GM12878 (cell line): ENCODE data around the gene CREB5. TPM values are rescaled to one million over a fixed set of nuclear protein-coding genes. Genes with fewer than 3 reads are reported as not detected.
A peak's percentile ranks its signal among the peaks of the same experiment; 100 is the strongest.

Experiments
- CBFB ChIP-seq: IDR thresholded peaks from 2 replicates; pipeline ENCODE4 v1.6.1; 2016; ENCODE audit warnings: antibody characterized with exemption, low read depth
- EP300 ChIP-seq, 2 experiments: fragments of 150-350 bp in 1 of 2; IDR thresholded peaks; 2 replicates each; pipeline ENCODE4 v1.6.1; 2011 to 2012; ENCODE audit warnings: low read depth in 2 of 2, low read length in 2 of 2, borderline replicate concordance in 1 of 2, improper control_type of control experiment in 1 of 2, inconsistent platforms in 1 of 2; ENCODE audit not compliant: control insufficient read depth in 1 of 2
- IRF4 ChIP-seq: IDR thresholded peaks from 2 replicates; pipeline ENCODE4 v1.6.1; 2011; ENCODE audit warnings: low read depth, low read length
- NFIC ChIP-seq: IDR thresholded peaks from 2 replicates; pipeline ENCODE4 v1.6.1; 2012; ENCODE audit warnings: low read depth, mild to moderate bottlenecking, inconsistent platforms, low read length, moderate library complexity
- RAD51 ChIP-seq: fragments of 450-650 bp; IDR thresholded peaks from 2 replicates; pipeline ENCODE4 v1.6.1; 2016; ENCODE audit warnings: moderate library complexity, mild to moderate bottlenecking, inconsistent platforms
- SIN3A ChIP-seq: IDR thresholded peaks from 2 replicates; pipeline ENCODE4 v1.6.1; 2012; ENCODE audit warnings: low read depth, low read length, improper control_type of control experiment
- SP1 ChIP-seq: IDR thresholded peaks from one replicate; pipeline ENCODE4 v1.6.1; 2011; ENCODE audit warnings: low read depth, low read length
- TCF7 ChIP-seq: IDR thresholded peaks from 2 replicates; pipeline ENCODE4 v1.6.1; 2014; ENCODE audit warnings: antibody characterized with exemption, borderline replicate concordance
- ZBED1 ChIP-seq: IDR thresholded peaks from 2 replicates; pipeline ENCODE4 v1.6.1; 2016; ENCODE audit warnings: borderline replicate concordance
- ZNF274 ChIP-seq: IDR thresholded peaks from one replicate; pipeline ENCODE4 v1.8.0; 2011; ENCODE audit not compliant: insufficient read length, insufficient read depth
- ZNF384 ChIP-seq: IDR thresholded peaks from 2 replicates; pipeline ENCODE4 v1.6.1; 2012; ENCODE audit warnings: low read depth, mild to moderate bottlenecking, low read length, improper control_type of control experiment, borderline replicate concordance
- polyA plus RNA-seq, 11 experiments: library from polyadenylated mRNA; depleted of rRNA in 4 of 11; unstranded in 6 of 11; stranded (reverse) in 5 of 11; fragments of >200 nt; fragmentation: Nextera tagmentation in 4 of 11; fragmentation: Illumina TruSeq in 1 of 11; extraction: Ambion mirVana in 4 of 11; extraction: Trizol in 1 of 11; gene quantifications; 1 replicate in 1 of 11; 2 replicates in 10 of 11; pipeline versions ENCODE4 v1.2.1 to v1.2.3, GENCODE V29; 2011 to 2016; ENCODE audit warnings: inconsistent platforms in 2 of 11, missing spikeins in 2 of 11, low read depth in 1 of 11
- total RNA-seq, 4 experiments: library from RNA; depleted of rRNA in 3 of 4; stranded (reverse); fragments of >200 nt in 3 of 4; fragmentation: Illumina TruSeq in 1 of 4; extraction: Trizol in 1 of 4; gene quantifications; 2 replicates each; pipeline versions ENCODE4 v1.2.1 to v1.2.3, GENCODE V29; 2013 to 2021
- TF ChIP-seq, protein P1 (sequence below), 3 experiments: IDR thresholded peaks in 2 of 3; conservative IDR thresholded peaks in 1 of 3; 2 replicates each; pipeline ENCODE4 v1.5.1; 2011; ENCODE audit warnings: low read depth in 3 of 3, low read length in 3 of 3, mild to moderate bottlenecking in 3 of 3, control low read depth in 2 of 3, moderate library complexity in 2 of 3, inconsistent platforms in 1 of 3, mixed read lengths in 1 of 3; ENCODE audit not compliant: control insufficient read depth in 2 of 3, insufficient read depth in 1 of 3; ENCODE audit errors: extremely low read depth in 1 of 3
- TF ChIP-seq, protein P2 (sequence below): IDR thresholded peaks from 2 replicates; pipeline ENCODE4 v1.6.1; 2012; ENCODE audit warnings: low read length, inconsistent platforms
- TF ChIP-seq, protein P3 (sequence below): IDR thresholded peaks from 2 replicates; pipeline ENCODE4 v1.6.1; 2012; ENCODE audit warnings: mild to moderate bottlenecking, low read depth, low read length
- TF ChIP-seq, protein P4 (sequence below): fragments of 150-350 bp; IDR thresholded peaks from 2 replicates; pipeline ENCODE4 v1.6.1; 2016; ENCODE audit warnings: low read depth, low read length
- TF ChIP-seq, protein P5 (sequence below): IDR thresholded peaks from 2 replicates; pipeline ENCODE4 v1.6.1; 2012; ENCODE audit warnings: low read depth, low read length, improper control_type of control experiment

Gene CREB5
- total and polyA plus RNA-seq, 10 of the 15 experiments (the other 5 are each of a cell fraction or from before 2014, with no cell fraction given) = 12.9 to 74.1 (median 53.0) TPM

DNA sequence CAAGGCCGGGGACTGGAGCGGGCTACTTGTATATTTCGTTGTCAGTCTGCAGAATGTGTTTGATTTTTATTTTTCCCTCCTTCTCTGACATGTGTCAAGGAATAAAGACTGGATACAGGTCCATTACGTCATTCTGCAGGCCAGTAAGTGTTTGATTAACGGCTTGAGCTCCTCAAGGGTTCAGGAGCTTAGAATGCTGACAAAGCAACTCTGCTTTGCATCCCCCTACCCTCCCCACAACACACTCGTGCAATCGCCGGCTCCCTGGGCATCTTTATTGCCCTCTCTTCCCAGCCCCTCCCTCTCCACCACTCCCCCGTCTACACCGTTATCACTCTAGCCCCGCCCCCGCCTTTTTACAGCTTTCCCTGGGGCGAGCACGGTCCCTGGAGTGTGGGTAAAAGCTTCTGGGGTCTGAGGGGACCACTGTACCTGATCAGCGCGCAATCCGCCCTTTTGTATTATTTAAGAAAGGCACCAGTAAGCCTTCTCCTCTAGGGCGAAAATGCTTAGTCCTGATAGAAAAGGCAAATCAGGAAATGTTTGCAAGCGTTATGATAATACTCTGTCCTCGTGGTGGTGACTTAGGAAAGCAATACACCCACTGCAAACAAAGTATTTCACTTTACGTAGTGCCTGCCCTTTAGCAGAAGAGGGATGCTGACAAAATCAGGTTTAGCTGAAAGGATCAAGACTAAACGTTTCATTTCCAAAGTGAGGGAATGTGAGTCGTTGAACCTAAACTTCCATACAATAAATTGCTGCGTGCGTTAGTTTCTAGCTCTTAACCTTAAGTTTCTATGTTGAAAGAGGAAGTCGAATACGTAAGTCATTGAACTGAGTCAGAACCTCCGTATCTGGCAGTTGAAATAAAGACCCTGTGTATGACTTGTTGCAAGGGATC is 1.4 kb upstream of the CREB5 start (continued):
- TF ChIP-seq, protein P1, sequence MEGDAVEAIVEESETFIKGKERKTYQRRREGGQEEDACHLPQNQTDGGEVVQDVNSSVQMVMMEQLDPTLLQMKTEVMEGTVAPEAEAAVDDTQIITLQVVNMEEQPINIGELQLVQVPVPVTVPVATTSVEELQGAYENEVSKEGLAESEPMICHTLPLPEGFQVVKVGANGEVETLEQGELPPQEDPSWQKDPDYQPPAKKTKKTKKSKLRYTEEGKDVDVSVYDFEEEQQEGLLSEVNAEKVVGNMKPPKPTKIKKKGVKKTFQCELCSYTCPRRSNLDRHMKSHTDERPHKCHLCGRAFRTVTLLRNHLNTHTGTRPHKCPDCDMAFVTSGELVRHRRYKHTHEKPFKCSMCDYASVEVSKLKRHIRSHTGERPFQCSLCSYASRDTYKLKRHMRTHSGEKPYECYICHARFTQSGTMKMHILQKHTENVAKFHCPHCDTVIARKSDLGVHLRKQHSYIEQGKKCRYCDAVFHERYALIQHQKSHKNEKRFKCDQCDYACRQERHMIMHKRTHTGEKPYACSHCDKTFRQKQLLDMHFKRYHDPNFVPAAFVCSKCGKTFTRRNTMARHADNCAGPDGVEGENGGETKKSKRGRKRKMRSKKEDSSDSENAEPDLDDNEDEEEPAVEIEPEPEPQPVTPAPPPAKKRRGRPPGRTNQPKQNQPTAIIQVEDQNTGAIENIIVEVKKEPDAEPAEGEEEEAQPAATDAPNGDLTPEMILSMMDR (IDR thresholded peaks at IDR 0.05 in 2 of 3, conservative IDR thresholded peaks at IDR 0.05 in 1 of 3; ENCODE audit: control insufficient read depth in 2 of 3, extremely low read depth in 1 of 3, insufficient read depth in 1 of 3, low read depth in 3 of 3, low read length in 3 of 3) = no peak
- TF ChIP-seq ZBED1 = peak; percentile 70
- TF ChIP-seq IRF4 = no peak
- peak; percentile 68; the same call in 1 of the 2 replicates for TF ChIP-seq NFIC
- TF ChIP-seq, protein P2, sequence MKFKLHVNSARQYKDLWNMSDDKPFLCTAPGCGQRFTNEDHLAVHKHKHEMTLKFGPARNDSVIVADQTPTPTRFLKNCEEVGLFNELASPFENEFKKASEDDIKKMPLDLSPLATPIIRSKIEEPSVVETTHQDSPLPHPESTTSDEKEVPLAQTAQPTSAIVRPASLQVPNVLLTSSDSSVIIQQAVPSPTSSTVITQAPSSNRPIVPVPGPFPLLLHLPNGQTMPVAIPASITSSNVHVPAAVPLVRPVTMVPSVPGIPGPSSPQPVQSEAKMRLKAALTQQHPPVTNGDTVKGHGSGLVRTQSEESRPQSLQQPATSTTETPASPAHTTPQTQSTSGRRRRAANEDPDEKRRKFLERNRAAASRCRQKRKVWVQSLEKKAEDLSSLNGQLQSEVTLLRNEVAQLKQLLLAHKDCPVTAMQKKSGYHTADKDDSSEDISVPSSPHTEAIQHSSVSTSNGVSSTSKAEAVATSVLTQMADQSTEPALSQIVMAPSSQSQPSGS = peak; percentile 71
- TF ChIP-seq, protein P3, sequence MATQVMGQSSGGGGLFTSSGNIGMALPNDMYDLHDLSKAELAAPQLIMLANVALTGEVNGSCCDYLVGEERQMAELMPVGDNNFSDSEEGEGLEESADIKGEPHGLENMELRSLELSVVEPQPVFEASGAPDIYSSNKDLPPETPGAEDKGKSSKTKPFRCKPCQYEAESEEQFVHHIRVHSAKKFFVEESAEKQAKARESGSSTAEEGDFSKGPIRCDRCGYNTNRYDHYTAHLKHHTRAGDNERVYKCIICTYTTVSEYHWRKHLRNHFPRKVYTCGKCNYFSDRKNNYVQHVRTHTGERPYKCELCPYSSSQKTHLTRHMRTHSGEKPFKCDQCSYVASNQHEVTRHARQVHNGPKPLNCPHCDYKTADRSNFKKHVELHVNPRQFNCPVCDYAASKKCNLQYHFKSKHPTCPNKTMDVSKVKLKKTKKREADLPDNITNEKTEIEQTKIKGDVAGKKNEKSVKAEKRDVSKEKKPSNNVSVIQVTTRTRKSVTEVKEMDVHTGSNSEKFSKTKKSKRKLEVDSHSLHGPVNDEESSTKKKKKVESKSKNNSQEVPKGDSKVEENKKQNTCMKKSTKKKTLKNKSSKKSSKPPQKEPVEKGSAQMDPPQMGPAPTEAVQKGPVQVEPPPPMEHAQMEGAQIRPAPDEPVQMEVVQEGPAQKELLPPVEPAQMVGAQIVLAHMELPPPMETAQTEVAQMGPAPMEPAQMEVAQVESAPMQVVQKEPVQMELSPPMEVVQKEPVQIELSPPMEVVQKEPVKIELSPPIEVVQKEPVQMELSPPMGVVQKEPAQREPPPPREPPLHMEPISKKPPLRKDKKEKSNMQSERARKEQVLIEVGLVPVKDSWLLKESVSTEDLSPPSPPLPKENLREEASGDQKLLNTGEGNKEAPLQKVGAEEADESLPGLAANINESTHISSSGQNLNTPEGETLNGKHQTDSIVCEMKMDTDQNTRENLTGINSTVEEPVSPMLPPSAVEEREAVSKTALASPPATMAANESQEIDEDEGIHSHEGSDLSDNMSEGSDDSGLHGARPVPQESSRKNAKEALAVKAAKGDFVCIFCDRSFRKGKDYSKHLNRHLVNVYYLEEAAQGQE = no peak
- TF ChIP-seq, protein P4, sequence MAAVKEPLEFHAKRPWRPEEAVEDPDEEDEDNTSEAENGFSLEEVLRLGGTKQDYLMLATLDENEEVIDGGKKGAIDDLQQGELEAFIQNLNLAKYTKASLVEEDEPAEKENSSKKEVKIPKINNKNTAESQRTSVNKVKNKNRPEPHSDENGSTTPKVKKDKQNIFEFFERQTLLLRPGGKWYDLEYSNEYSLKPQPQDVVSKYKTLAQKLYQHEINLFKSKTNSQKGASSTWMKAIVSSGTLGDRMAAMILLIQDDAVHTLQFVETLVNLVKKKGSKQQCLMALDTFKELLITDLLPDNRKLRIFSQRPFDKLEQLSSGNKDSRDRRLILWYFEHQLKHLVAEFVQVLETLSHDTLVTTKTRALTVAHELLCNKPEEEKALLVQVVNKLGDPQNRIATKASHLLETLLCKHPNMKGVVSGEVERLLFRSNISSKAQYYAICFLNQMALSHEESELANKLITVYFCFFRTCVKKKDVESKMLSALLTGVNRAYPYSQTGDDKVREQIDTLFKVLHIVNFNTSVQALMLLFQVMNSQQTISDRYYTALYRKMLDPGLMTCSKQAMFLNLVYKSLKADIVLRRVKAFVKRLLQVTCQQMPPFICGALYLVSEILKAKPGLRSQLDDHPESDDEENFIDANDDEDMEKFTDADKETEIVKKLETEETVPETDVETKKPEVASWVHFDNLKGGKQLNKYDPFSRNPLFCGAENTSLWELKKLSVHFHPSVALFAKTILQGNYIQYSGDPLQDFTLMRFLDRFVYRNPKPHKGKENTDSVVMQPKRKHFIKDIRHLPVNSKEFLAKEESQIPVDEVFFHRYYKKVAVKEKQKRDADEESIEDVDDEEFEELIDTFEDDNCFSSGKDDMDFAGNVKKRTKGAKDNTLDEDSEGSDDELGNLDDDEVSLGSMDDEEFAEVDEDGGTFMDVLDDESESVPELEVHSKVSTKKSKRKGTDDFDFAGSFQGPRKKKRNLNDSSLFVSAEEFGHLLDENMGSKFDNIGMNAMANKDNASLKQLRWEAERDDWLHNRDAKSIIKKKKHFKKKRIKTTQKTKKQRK = no peak
- no peak for TF ChIP-seq SP1
- TF ChIP-seq SIN3A = no peak; the same call in none of the 2 replicates
- peak; percentile 55; the same call in 1 of the 2 replicates for TF ChIP-seq TCF7
- TF ChIP-seq RAD51 = no peak
- peak; percentile 84; the same call in 1 of the 2 replicates for TF ChIP-seq CBFB
- TF ChIP-seq ZNF384 = no peak
- peak in 1 of 2 experiments; percentile 21; a peak in 1 of 4 replicates for TF ChIP-seq EP300 (IDR thresholded peaks at IDR 0.05; ENCODE audit: borderline replicate concordance in 1 of 2, control insufficient read depth in 1 of 2, low read depth in 2 of 2, low read length in 2 of 2)
- TF ChIP-seq, protein P5, sequence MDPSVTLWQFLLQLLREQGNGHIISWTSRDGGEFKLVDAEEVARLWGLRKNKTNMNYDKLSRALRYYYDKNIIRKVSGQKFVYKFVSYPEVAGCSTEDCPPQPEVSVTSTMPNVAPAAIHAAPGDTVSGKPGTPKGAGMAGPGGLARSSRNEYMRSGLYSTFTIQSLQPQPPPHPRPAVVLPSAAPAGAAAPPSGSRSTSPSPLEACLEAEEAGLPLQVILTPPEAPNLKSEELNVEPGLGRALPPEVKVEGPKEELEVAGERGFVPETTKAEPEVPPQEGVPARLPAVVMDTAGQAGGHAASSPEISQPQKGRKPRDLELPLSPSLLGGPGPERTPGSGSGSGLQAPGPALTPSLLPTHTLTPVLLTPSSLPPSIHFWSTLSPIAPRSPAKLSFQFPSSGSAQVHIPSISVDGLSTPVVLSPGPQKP = no peak
- TF ChIP-seq ZNF274 = no peak
